ENCODE measurements around the gene ZFP30.

- TF ChIP-seq CTCF (conservative IDR thresholded peaks at IDR 0.05) (no peak), ZFX (IDR thresholded peaks at IDR 0.05) (no peak)
Observed at GRCh38 chr19:37583340-37583739, 71.9 kb downstream of the ZFP30 start.
